NB4 (cell line): ENCODE results near the gene TSPO.

Experiments
- CTCF ChIP-seq: IDR thresholded peaks from one replicate; pipeline ENCODE4 v1.5.1; 2012; ENCODE audit warnings: low read depth, low read length
- MAX ChIP-seq: IDR thresholded peaks from 2 replicates; pipeline ENCODE4 v1.6.1; 2011; ENCODE audit warnings: low read depth, low read length
- POLR2A ChIP-seq: IDR thresholded peaks from 2 replicates; pipeline ENCODE4 v1.6.1; 2011; ENCODE audit warnings: mild to moderate bottlenecking; ENCODE audit not compliant: insufficient read length; ENCODE audit errors: extremely low read depth

- TF ChIP-seq CTCF: peak; percentile 16
- no peak for TF ChIP-seq POLR2A
- no peak for TF ChIP-seq MAX
Observed at GRCh38 chr22:43110444-43110926, 40.9 kb upstream of the TSPO start, which contains the start of gene BIK.
